GM23338 (cell line): ENCODE results near the gene G6PC3. TPM values are rescaled to one million over a fixed set of nuclear protein-coding genes. Genes with fewer than 3 reads are reported as not detected.

Experiments used
- ATAC-seq: fragments of 200-7000 bp; cut with Tn5 transposase; 3 replicates; pipeline ENCODE4 v1.9.1; 2020
- DNase-seq: peaks from one replicate; pipeline ENCODE4 v3.0.0-alpha.2; 2015; ENCODE audit warnings: low spot score
- H2AFZ ChIP-seq: fragments of 200-600 bp; sonication (generic); 2 replicates; pipeline ENCODE4 v1.8.0; 2016; ENCODE audit warnings: antibody characterized with exemption, mild to moderate bottlenecking, moderate library complexity
- H3F3A ChIP-seq: fragments of 200-600 bp; sonication (generic); replicated peaks from 2 replicates; pipeline ENCODE4 v1.8.0; 2017; ENCODE audit warnings: antibody characterized with exemption, mixed run types, low read depth
- H3K27ac ChIP-seq: fragments of 200-600 bp; sonication (generic); 2 replicates; pipeline ENCODE4 v1.6.1; 2016; ENCODE audit warnings: low read depth
- H3K27me3 ChIP-seq: fragments of 200-600 bp; sonication (generic); 2 replicates; pipeline ENCODE4 v1.8.0; 2016; ENCODE audit warnings: mild to moderate bottlenecking, mixed run types, moderate library complexity; ENCODE audit not compliant: insufficient read depth
- H3K36me3 ChIP-seq: fragments of 200-600 bp; sonication (generic); 2 replicates; pipeline ENCODE4 v1.8.0; 2016; ENCODE audit warnings: mild to moderate bottlenecking; ENCODE audit not compliant: insufficient read depth
- H3K4me1 ChIP-seq: fragments of 200-600 bp; sonication (generic); 2 replicates; pipeline ENCODE4 v1.8.0; 2016; ENCODE audit warnings: mild to moderate bottlenecking, moderate library complexity; ENCODE audit not compliant: insufficient read depth
- H3K4me2 ChIP-seq: fragments of 200-600 bp; sonication (generic); 2 replicates; pipeline ENCODE4 v1.7.1; 2017; ENCODE audit warnings: mixed run types
- H3K4me3 ChIP-seq: fragments of 200-600 bp; sonication (generic); 2 replicates; pipeline ENCODE4 v1.6.1; 2016; ENCODE audit warnings: mixed run types
- H3K79me2 ChIP-seq: fragments of 200-600 bp; sonication (generic); replicated peaks from 2 replicates; pipeline ENCODE4 v1.8.0; 2017; ENCODE audit warnings: mild to moderate bottlenecking; ENCODE audit not compliant: insufficient read depth
- H3K9me2 ChIP-seq: fragments of 200-600 bp; sonication (generic); 2 replicates; pipeline ENCODE4 v1.8.0; 2017; ENCODE audit not compliant: insufficient read depth
- H4K20me1 ChIP-seq: fragments of 200-600 bp; sonication (generic); replicated peaks from 2 replicates; pipeline ENCODE4 v1.8.0; 2017; ENCODE audit warnings: mild to moderate bottlenecking; ENCODE audit not compliant: insufficient read depth
- H3K27ac Mint-ChIP-seq: 2 replicates; pipeline ENCODE4 v1.8.0; 2020; ENCODE audit warnings: inconsistent platforms, mild to moderate bottlenecking, moderate library complexity, mixed read lengths
- H3K27me3 Mint-ChIP-seq: 3 replicates; pipeline ENCODE4 v1.8.0; 2022; ENCODE audit warnings: low read depth, mild to moderate bottlenecking, moderate library complexity, mixed read lengths, inconsistent platforms; ENCODE audit not compliant: insufficient read depth, poor library complexity
- H3K36me3 Mint-ChIP-seq: 3 replicates; pipeline ENCODE4 v1.8.0; 2021; ENCODE audit warnings: low read depth, mild to moderate bottlenecking, inconsistent platforms, moderate library complexity, mixed read lengths
- H3K4me1 Mint-ChIP-seq: 3 replicates; pipeline ENCODE4 v1.8.0; 2020; ENCODE audit warnings: mild to moderate bottlenecking, inconsistent platforms, mixed read lengths
- H3K4me3 Mint-ChIP-seq: 3 replicates; pipeline ENCODE4 v1.8.0; 2021; ENCODE audit warnings: moderate library complexity, mild to moderate bottlenecking, inconsistent platforms, mixed read lengths
- H3K9me3 Mint-ChIP-seq: 3 replicates; pipeline ENCODE4 v1.8.0; 2020; ENCODE audit warnings: moderate library complexity, mild to moderate bottlenecking, inconsistent platforms, mixed read lengths
- CREB1 ChIP-seq: fragments of 250-450 bp; sonication (Bioruptor Pico); IDR thresholded peaks from 2 replicates; pipeline ENCODE4 v1.5.0; 2020; ENCODE audit warnings: low read depth, mild to moderate bottlenecking, moderate library complexity
- CTCF ChIP-seq, 2 experiments: fragments of 200-600 bp in 1 of 2; sonication (generic) in 1 of 2; conservative IDR thresholded peaks; 2 replicates each; pipeline versions ENCODE4 v1.5.1 to v1.6.1; 2016 to 2017; ENCODE audit warnings: antibody characterized with exemption in 2 of 2, low read depth in 2 of 2, mild to moderate bottlenecking in 2 of 2, moderate library complexity in 1 of 2
- ETS1 ChIP-seq: IDR thresholded peaks from 2 replicates; pipeline ENCODE4 v1.6.1; 2016; ENCODE audit warnings: antibody characterized with exemption
- EZH2 ChIP-seq: fragments of 200-600 bp; sonication (generic); IDR thresholded peaks from one replicate; pipeline ENCODE4 v1.8.0; 2017; ENCODE audit warnings: antibody characterized with exemption, mild to moderate bottlenecking, low read depth; ENCODE audit not compliant: unreplicated experiment
- EZH2phosphoT487 ChIP-seq: fragments of 200-600 bp; sonication (generic); IDR thresholded peaks from one replicate; pipeline ENCODE4 v1.8.1; 2018; ENCODE audit warnings: antibody characterized with exemption; ENCODE audit not compliant: unreplicated experiment
- JUNB ChIP-seq: IDR thresholded peaks from one replicate; pipeline ENCODE4 v1.6.1; 2016; ENCODE audit warnings: antibody characterized with exemption; ENCODE audit not compliant: unreplicated experiment
- NANOG ChIP-seq: IDR thresholded peaks from 2 replicates; pipeline ENCODE4 v1.6.1; 2016; ENCODE audit warnings: antibody characterized with exemption, borderline replicate concordance
- POLR2AphosphoS5 ChIP-seq: IDR thresholded peaks from 2 replicates; pipeline ENCODE4 v1.6.1; 2016; ENCODE audit warnings: antibody characterized with exemption, low read depth
- STAT1 ChIP-seq: IDR thresholded peaks from one replicate; pipeline ENCODE4 v1.6.1; 2016; ENCODE audit warnings: antibody characterized with exemption; ENCODE audit not compliant: unreplicated experiment
- ZNF114 ChIP-seq: fragments of 250-450 bp; sonication (Bioruptor Pico); IDR thresholded peaks from 2 replicates; pipeline ENCODE4 v1.5.0; 2020; ENCODE audit warnings: mild to moderate bottlenecking, moderate library complexity
- polyA plus RNA-seq: library from polyadenylated mRNA; unstranded; fragments of >200 nt; fragmentation: Nextera tagmentation; extraction: Ambion mirVana; gene quantifications from 2 replicates; pipeline ENCODE4 v1.2.1, GENCODE V29; 2016
- total RNA-seq: library from RNA; depleted of rRNA; stranded (reverse); fragments of >200 nt; shearing (Covaris generic); gene quantifications from 2 replicates; pipeline ENCODE4 v1.2.3, GENCODE V29; 2014
- TF ChIP-seq, protein P1 (sequence below): IDR thresholded peaks from one replicate; pipeline ENCODE4 v1.6.1; 2018; ENCODE audit warnings: antibody characterized with exemption; ENCODE audit not compliant: unreplicated experiment
- TF ChIP-seq, protein P2 (sequence below): fragments of 250-450 bp; sonication (Bioruptor Pico); IDR thresholded peaks from 2 replicates; pipeline ENCODE4 v1.5.0; 2020; ENCODE audit warnings: mild to moderate bottlenecking, moderate library complexity

The G6PC3 gene
- total and polyA plus RNA-seq, 2 experiments from 2014 or later = 112 to 143 TPM

DNA sequence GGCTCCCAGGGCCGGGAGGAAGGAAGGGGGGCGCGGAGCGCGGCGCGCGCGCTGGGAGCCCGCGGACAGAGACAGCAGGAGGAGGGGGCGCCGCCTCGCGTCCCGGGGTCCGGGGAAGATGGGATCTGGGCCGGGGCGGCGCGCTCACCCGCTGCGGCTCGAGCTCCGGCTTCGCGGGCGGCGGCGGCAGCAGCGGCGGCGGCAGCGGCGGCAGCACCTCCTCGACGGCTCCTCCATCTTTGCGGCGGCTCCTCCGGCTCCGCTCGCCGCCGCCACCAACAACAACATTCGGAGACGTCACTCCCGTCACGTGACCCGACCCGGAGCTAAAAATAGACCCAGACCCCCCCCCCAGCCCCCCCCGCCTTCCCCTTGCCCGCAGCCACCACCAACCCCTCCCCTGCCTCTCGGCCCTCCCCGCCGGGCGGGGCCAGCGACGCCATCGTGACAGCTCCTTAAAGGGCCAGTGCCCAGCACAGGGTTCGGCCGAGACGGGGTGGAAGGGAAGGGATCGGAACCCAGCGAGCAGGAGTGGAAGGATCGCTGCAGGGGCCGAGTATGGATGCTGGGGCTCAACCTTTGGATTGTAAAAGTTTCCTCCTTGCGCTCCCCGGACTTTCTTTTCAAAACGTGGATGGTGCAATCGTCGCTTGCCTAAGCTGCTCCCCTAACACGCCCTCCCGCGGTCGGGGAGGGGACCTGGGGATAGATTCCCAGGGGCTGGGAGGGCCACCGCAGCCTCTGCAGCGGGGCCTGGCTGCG lies 53.0 kb downstream of the G6PC3 start, which contains the start of gene HDAC5:
TSS of gene HDAC5 (minus strand) at position 286 of the 762 bp plus-strand sequence. CDS start 6,126 bp downstream, outside the sequence.
- Histone ChIP-seq H3K27me3 (no peaks in the 10 kb centered on the region), H3K27ac (peak within 1 kb of the TSS; percentile 83; the same call in 1 of the 2 replicates), H3K79me2 (peaks cover 39% of the 10 kb centered on the region), H3K4me2 (peak within 1 kb of the TSS; percentile 98), H3K36me3 (no peaks in the 10 kb centered on the region), H3K4me1 (peaks cover 27% of the 10 kb centered on the region), H4K20me1 (peaks cover 15% of the 10 kb centered on the region), H3F3A (no peaks in the 10 kb centered on the region), H3K9me2 (no peaks in the 10 kb centered on the region), H3K4me3 (peak within 1 kb of the TSS; percentile 96), H2AFZ (peak within 1 kb of the TSS; percentile 91; the same call in 1 of the 2 replicates)
- Mint-ChIP-seq H3K4me1 (peaks cover 41% of the 10 kb centered on the region), H3K9me3 (no peaks in the 10 kb centered on the region), H3K27ac (peak within 1 kb of the TSS; percentile 99), H3K27me3 (peaks cover 5% of the 10 kb centered on the region), H3K4me3 (peak within 1 kb of the TSS; percentile 89), H3K36me3 (no peaks in the 10 kb centered on the region; the same call in 2 of the 3 replicates)
- peak; percentile 82 for ATAC-seq
- peak; percentile 97 for DNase-seq
- TF ChIP-seq STAT1 (no peak), CTCF (conservative IDR thresholded peaks at IDR 0.05; ENCODE audit: low read depth in 2 of 2) (peak; percentile 53 to 64), ETS1 (no peak), ZNF114 (CRISPR knock-in tag) (no peak), NANOG (no peak), JUNB (no peak), CREB1 (no peak; the same call in none of the 2 replicates), EZH2phosphoT487 (no peak), POLR2AphosphoS5 (peak; percentile 72), EZH2 (no peak)
- TF ChIP-seq, protein P1, sequence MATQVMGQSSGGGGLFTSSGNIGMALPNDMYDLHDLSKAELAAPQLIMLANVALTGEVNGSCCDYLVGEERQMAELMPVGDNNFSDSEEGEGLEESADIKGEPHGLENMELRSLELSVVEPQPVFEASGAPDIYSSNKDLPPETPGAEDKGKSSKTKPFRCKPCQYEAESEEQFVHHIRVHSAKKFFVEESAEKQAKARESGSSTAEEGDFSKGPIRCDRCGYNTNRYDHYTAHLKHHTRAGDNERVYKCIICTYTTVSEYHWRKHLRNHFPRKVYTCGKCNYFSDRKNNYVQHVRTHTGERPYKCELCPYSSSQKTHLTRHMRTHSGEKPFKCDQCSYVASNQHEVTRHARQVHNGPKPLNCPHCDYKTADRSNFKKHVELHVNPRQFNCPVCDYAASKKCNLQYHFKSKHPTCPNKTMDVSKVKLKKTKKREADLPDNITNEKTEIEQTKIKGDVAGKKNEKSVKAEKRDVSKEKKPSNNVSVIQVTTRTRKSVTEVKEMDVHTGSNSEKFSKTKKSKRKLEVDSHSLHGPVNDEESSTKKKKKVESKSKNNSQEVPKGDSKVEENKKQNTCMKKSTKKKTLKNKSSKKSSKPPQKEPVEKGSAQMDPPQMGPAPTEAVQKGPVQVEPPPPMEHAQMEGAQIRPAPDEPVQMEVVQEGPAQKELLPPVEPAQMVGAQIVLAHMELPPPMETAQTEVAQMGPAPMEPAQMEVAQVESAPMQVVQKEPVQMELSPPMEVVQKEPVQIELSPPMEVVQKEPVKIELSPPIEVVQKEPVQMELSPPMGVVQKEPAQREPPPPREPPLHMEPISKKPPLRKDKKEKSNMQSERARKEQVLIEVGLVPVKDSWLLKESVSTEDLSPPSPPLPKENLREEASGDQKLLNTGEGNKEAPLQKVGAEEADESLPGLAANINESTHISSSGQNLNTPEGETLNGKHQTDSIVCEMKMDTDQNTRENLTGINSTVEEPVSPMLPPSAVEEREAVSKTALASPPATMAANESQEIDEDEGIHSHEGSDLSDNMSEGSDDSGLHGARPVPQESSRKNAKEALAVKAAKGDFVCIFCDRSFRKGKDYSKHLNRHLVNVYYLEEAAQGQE = no peak
- TF ChIP-seq, protein P2, sequence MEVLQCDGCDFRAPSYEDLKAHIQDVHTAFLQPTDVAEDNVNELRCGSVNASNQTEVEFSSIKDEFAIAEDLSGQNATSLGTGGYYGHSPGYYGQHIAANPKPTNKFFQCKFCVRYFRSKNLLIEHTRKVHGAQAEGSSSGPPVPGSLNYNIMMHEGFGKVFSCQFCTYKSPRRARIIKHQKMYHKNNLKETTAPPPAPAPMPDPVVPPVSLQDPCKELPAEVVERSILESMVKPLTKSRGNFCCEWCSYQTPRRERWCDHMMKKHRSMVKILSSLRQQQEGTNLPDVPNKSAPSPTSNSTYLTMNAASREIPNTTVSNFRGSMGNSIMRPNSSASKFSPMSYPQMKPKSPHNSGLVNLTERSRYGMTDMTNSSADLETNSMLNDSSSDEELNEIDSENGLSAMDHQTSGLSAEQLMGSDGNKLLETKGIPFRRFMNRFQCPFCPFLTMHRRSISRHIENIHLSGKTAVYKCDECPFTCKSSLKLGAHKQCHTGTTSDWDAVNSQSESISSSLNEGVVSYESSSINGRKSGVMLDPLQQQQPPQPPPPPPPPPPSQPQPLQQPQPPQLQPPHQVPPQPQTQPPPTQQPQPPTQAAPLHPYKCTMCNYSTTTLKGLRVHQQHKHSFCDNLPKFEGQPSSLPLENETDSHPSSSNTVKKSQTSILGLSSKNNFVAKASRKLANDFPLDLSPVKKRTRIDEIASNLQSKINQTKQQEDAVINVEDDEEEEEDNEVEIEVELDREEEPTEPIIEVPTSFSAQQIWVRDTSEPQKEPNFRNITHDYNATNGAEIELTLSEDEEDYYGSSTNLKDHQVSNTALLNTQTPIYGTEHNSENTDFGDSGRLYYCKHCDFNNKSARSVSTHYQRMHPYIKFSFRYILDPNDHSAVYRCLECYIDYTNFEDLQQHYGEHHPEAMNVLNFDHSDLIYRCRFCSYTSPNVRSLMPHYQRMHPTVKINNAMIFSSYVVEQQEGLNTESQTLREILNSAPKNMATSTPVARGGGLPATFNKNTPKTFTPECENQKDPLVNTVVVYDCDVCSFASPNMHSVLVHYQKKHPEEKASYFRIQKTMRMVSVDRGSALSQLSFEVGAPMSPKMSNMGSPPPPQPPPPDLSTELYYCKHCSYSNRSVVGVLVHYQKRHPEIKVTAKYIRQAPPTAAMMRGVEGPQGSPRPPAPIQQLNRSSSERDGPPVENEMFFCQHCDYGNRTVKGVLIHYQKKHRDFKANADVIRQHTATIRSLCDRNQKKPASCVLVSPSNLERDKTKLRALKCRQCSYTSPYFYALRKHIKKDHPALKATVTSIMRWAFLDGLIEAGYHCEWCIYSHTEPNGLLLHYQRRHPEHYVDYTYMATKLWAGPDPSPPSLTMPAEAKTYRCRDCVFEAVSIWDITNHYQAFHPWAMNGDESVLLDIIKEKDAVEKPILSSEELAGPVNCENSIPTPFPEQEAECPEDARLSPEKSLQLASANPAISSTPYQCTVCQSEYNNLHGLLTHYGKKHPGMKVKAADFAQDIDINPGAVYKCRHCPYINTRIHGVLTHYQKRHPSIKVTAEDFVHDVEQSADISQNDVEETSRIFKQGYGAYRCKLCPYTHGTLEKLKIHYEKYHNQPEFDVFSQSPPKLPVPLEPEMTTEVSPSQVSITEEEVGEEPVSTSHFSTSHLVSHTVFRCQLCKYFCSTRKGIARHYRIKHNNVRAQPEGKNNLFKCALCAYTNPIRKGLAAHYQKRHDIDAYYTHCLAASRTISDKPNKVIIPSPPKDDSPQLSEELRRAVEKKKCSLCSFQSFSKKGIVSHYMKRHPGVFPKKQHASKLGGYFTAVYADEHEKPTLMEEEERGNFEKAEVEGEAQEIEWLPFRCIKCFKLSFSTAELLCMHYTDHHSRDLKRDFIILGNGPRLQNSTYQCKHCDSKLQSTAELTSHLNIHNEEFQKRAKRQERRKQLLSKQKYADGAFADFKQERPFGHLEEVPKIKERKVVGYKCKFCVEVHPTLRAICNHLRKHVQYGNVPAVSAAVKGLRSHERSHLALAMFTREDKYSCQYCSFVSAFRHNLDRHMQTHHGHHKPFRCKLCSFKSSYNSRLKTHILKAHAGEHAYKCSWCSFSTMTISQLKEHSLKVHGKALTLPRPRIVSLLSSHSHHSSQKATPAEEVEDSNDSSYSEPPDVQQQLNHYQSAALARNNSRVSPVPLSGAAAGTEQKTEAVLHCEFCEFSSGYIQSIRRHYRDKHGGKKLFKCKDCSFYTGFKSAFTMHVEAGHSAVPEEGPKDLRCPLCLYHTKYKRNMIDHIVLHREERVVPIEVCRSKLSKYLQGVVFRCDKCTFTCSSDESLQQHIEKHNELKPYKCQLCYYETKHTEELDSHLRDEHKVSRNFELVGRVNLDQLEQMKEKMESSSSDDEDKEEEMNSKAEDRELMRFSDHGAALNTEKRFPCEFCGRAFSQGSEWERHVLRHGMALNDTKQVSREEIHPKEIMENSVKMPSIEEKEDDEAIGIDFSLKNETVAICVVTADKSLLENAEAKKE (CRISPR knock-in tag) = no peak
